GM12878 (cell line): ENCODE results near the gene APBB3. TPM values are rescaled to one million over a fixed set of nuclear protein-coding genes. Genes with fewer than 3 reads are reported as not detected.

Source experiments
- ATAC-seq: fragments of 200-7000 bp; cut with Tn5 transposase; 3 replicates; pipeline ENCODE4 v1.9.1; 2020; ENCODE audit warnings: mild to moderate bottlenecking, moderate library complexity
- BruUV-seq: library from RNA; stranded (reverse); fragments of 400-500 nt; replicated peaks from 2 replicates; lab custom pipeline; 2021; lab: Mats Ljungman, UMichigan
- CTCF ChIA-PET: fragments of 300-600 bp; sonication (Branson Sonifier 250); formaldehyde crosslinking; extraction: SDS; loops from one replicate; lab custom pipeline; 2021; ENCODE audit warnings: inconsistent platforms; lab: Yijun Ruan, JAX
- POLR2A ChIA-PET: fragments of 350-600 bp; formaldehyde crosslinking; extraction: SDS; loops from one replicate; lab custom pipeline; 2021; ENCODE audit warnings: inconsistent platforms; lab: Charles Lee
- RAD21 ChIA-PET: fragments of 300-600 bp; sonication (Branson Sonifier 250); formaldehyde crosslinking; loops from one replicate; lab custom pipeline; 2023; ENCODE audit warnings: antibody characterized with exemption; ENCODE audit not compliant: unreplicated experiment; lab: Charles Lee
- SMC1A ChIA-PET: fragments of 300-600 bp; sonication (Branson Sonifier 250); formaldehyde crosslinking; loops from one replicate; lab custom pipeline; 2023; ENCODE audit not compliant: unreplicated experiment, uncharacterized antibody; lab: Charles Lee
- DNase-seq: peaks from one replicate; pipeline ENCODE4 v3.0.0-alpha.2; 2011; ENCODE audit warnings: low read depth, low spot score
- FAIRE-seq: peaks from 3 replicates; lab custom pipeline; 2011; peaks lifted over from hg19 to GRCh38; lab: Jason Lieb, UNC
- H2AFZ ChIP-seq: 2 replicates; pipeline ENCODE4 v1.6.0; 2011; ENCODE audit warnings: low read depth, low read length, control low read depth; ENCODE audit not compliant: control insufficient read depth
- H3K27ac ChIP-seq: 2 replicates; pipeline ENCODE4 v1.5.1; 2011; ENCODE audit warnings: control low read depth; ENCODE audit not compliant: control insufficient read depth, insufficient read depth
- H3K27me3 ChIP-seq, 2 experiments: replicated peaks in 1 of 2; 2 replicates each; pipeline versions ENCODE4 v1.6.0 to v1.6.1; 2011; ENCODE audit warnings: low read length in 1 of 2; ENCODE audit not compliant: control insufficient read depth in 2 of 2, insufficient read depth in 2 of 2
- H3K36me3 ChIP-seq, 2 experiments: 2 replicates each; pipeline ENCODE4 v1.5.1; 2011; ENCODE audit warnings: low read length in 1 of 2; ENCODE audit not compliant: control insufficient read depth in 2 of 2, insufficient read depth in 2 of 2
- H3K4me1 ChIP-seq: 2 replicates; pipeline ENCODE4 v1.6.1; 2011; ENCODE audit warnings: mild to moderate bottlenecking, low read length, moderate library complexity, mixed read lengths; ENCODE audit not compliant: control insufficient read depth, insufficient read depth
- H3K4me2 ChIP-seq: 2 replicates; pipeline ENCODE4 v1.6.0; 2011; ENCODE audit warnings: control low read depth; ENCODE audit not compliant: control insufficient read depth, insufficient read depth
- H3K4me3 ChIP-seq: fragments of 200-600 bp; sonication (generic); 2 replicates; pipeline ENCODE4 v1.5.1; 2016
- H3K79me2 ChIP-seq: 2 replicates; pipeline ENCODE4 v1.6.0; 2011; ENCODE audit warnings: low read length; ENCODE audit not compliant: control insufficient read depth, insufficient read depth
- H3K9ac ChIP-seq: 2 replicates; pipeline ENCODE4 v1.8.0; 2011; ENCODE audit warnings: low read length, control low read depth, mixed read lengths; ENCODE audit not compliant: control insufficient read depth, insufficient read depth
- H3K9me3 ChIP-seq: replicated peaks from 3 replicates; pipeline ENCODE4 v1.5.1; 2011; ENCODE audit warnings: mild to moderate bottlenecking, low read length; ENCODE audit not compliant: control insufficient read depth, insufficient read depth
- H4K20me1 ChIP-seq: 2 replicates; pipeline ENCODE4 v1.6.0; 2011; ENCODE audit not compliant: control insufficient read depth, insufficient read depth
- ATF7 ChIP-seq: fragments of 450-650 bp; IDR thresholded peaks from 2 replicates; pipeline ENCODE4 v1.6.1; 2016; ENCODE audit warnings: low read depth, mild to moderate bottlenecking
- BACH1 ChIP-seq: fragments of 450-650 bp; IDR thresholded peaks from 2 replicates; pipeline ENCODE4 v1.6.1; 2017; ENCODE audit warnings: mild to moderate bottlenecking, borderline replicate concordance
- BHLHE40 ChIP-seq, 2 experiments: fragments of 450-650 bp in 1 of 2; IDR thresholded peaks; 2 replicates each; pipeline ENCODE4 v1.6.1; 2011 to 2017; ENCODE audit warnings: low read depth in 2 of 2, borderline replicate concordance in 1 of 2, improper control_type of control experiment in 1 of 2, low read length in 1 of 2, mild to moderate bottlenecking in 1 of 2
- CBX3 ChIP-seq: fragments of 200-600 bp; sonication (generic); IDR thresholded peaks from 2 replicates; pipeline ENCODE4 v1.6.1; 2016; ENCODE audit warnings: low read depth, borderline replicate concordance
- CHD2 ChIP-seq: IDR thresholded peaks from 2 replicates; pipeline ENCODE4 v1.6.1; 2011; ENCODE audit warnings: low read depth, low read length, improper control_type of control experiment, borderline replicate concordance
- FOS ChIP-seq: IDR thresholded peaks from 3 replicates; pipeline ENCODE4 v1.6.1; 2011; ENCODE audit warnings: borderline replicate concordance; ENCODE audit not compliant: insufficient read length; ENCODE audit errors: extremely low read depth
- MTA2 ChIP-seq: fragments of 450-650 bp; IDR thresholded peaks from 2 replicates; pipeline ENCODE4 v1.6.1; 2016; ENCODE audit warnings: low read depth, mild to moderate bottlenecking, moderate library complexity
- MXI1 ChIP-seq: fragments of 150-350 bp; IDR thresholded peaks from 2 replicates; pipeline ENCODE4 v1.6.1; 2011; ENCODE audit warnings: low read depth, mild to moderate bottlenecking, inconsistent platforms, low read length, improper control_type of control experiment
- NBN ChIP-seq: fragments of 450-650 bp; IDR thresholded peaks from 2 replicates; pipeline ENCODE4 v1.6.1; 2016
- NFIC ChIP-seq: IDR thresholded peaks from 2 replicates; pipeline ENCODE4 v1.6.1; 2012; ENCODE audit warnings: low read depth, mild to moderate bottlenecking, inconsistent platforms, low read length, moderate library complexity
- NR2C1 ChIP-seq: fragments of 450-650 bp; IDR thresholded peaks from 2 replicates; pipeline ENCODE4 v1.6.1; 2017; ENCODE audit warnings: antibody characterized with exemption, mild to moderate bottlenecking, moderate library complexity
- NR2C2 ChIP-seq: IDR thresholded peaks from 2 replicates; pipeline ENCODE4 v1.6.1; 2011; ENCODE audit warnings: borderline replicate concordance, low read depth; ENCODE audit not compliant: control insufficient read depth, insufficient read length
- PAX8 ChIP-seq: fragments of 450-650 bp; IDR thresholded peaks from 2 replicates; pipeline ENCODE4 v1.6.1; 2017; ENCODE audit warnings: mild to moderate bottlenecking, moderate library complexity
- RB1 ChIP-seq: fragments of 450-650 bp; formaldehyde crosslinking; IDR thresholded peaks from 2 replicates; pipeline ENCODE4 v1.6.1; 2017; ENCODE audit warnings: mild to moderate bottlenecking, borderline replicate concordance
- SMARCA5 ChIP-seq: fragments of 450-650 bp; IDR thresholded peaks from 2 replicates; pipeline ENCODE4 v1.6.1; 2017; ENCODE audit warnings: mild to moderate bottlenecking
- SRF ChIP-seq, 2 experiments: IDR thresholded peaks; 2 replicates each; pipeline ENCODE4 v1.6.1; 2011; ENCODE audit warnings: low read depth in 2 of 2, low read length in 2 of 2, mild to moderate bottlenecking in 1 of 2, moderate library complexity in 1 of 2
- SUZ12 ChIP-seq: fragments of 200-600 bp; sonication (generic); IDR thresholded peaks from one replicate; pipeline ENCODE4 v1.6.1; 2018; ENCODE audit warnings: antibody characterized with exemption, mild to moderate bottlenecking; ENCODE audit not compliant: unreplicated experiment
- WGBS: methylation state at CpG from one replicate; pipeline ENCODE4 v1.1.6; 2016; ENCODE audit warnings: low lambda C conversion rate; ENCODE audit not compliant: insufficient replicate concordance, insufficient coverage; ENCODE audit errors: missing lambda C conversion rate; 5-methylcytosine and 5-hydroxymethylcytosine counted together
- in situ Hi-C: fragments of 300-500 bp; cut with MboI; formaldehyde crosslinking; loops from 9 replicates; pipeline ENCODE4 v1.14.3; 2018; ENCODE audit warnings: mixed read lengths
- intact Hi-C: fragments of 100-400 bp; cut with micrococcal nuclease; formaldehyde crosslinking; loops from one replicate; pipeline ENCODE4 v1.14.2; 2022; ENCODE audit not compliant: unreplicated experiment
- polyA plus RNA-seq, 11 experiments: library from polyadenylated mRNA; depleted of rRNA in 4 of 11; unstranded in 6 of 11; stranded (reverse) in 5 of 11; fragments of >200 nt; fragmentation: Nextera tagmentation in 4 of 11; fragmentation: Illumina TruSeq in 1 of 11; extraction: Ambion mirVana in 4 of 11; extraction: Trizol in 1 of 11; gene quantifications; 1 replicate in 1 of 11; 2 replicates in 10 of 11; pipeline versions ENCODE4 v1.2.1 to v1.2.3, GENCODE V29; 2011 to 2016; ENCODE audit warnings: inconsistent platforms in 2 of 11, missing spikeins in 2 of 11, low read depth in 1 of 11
- total RNA-seq, 4 experiments: library from RNA; depleted of rRNA in 3 of 4; stranded (reverse); fragments of >200 nt in 3 of 4; fragmentation: Illumina TruSeq in 1 of 4; extraction: Trizol in 1 of 4; gene quantifications; 2 replicates each; pipeline versions ENCODE4 v1.2.1 to v1.2.3, GENCODE V29; 2013 to 2021
- TF ChIP-seq, protein P1 (sequence below): fragments of 450-650 bp; conservative IDR thresholded peaks from 2 replicates; pipeline ENCODE4 v1.6.1; 2017; ENCODE audit warnings: mild to moderate bottlenecking, moderate library complexity
- TF ChIP-seq, protein P2 (sequence below): fragments of 150-350 bp; IDR thresholded peaks from 2 replicates; pipeline ENCODE4 v1.6.1; 2014; ENCODE audit warnings: mild to moderate bottlenecking, low read depth, low read length
- TF ChIP-seq, protein P3 (sequence below): IDR thresholded peaks from 2 replicates; pipeline ENCODE4 v1.6.1; 2011; ENCODE audit warnings: low read depth, low read length, improper control_type of control experiment, borderline replicate concordance

Gene APBB3
- total and polyA plus RNA-seq, 10 of the 15 experiments (the other 5 are each of a cell fraction or from before 2014, with no cell fraction given) = 0.35 to 33.3 (median 14.3) TPM

DNA sequence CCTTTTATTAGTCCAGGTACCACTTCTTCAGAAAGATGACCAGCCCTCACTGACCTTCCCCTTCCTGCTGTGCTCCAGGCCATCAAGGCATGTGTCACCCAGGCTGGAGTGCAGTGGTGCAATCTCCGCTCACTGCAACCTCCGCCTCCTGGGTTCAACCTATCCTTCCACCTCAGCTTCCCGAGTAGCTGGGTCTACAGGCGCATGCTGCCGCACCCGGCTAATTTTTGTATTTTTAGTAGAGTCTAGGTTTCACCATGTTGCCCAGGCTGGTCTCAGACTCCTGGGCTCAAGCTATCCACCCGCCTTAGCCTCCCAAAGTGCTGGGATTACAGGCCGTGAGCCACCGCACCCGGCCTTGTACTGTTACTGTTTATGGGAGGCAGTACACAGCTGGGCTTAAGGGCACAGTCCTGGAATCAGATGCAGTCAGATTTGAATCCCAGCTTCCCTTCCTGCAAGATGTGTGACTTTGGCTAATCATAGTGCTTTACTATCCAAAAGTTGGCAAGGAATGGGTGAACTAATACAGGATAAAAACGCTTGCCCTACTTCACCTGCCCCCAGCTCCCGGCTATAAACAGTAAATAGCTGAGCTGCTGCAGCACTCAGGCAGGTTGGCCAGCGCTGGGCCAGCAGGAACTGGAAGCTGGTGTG lies 17.4 kb downstream of the APBB3 start (continued):
- TF ChIP-seq, protein P1, sequence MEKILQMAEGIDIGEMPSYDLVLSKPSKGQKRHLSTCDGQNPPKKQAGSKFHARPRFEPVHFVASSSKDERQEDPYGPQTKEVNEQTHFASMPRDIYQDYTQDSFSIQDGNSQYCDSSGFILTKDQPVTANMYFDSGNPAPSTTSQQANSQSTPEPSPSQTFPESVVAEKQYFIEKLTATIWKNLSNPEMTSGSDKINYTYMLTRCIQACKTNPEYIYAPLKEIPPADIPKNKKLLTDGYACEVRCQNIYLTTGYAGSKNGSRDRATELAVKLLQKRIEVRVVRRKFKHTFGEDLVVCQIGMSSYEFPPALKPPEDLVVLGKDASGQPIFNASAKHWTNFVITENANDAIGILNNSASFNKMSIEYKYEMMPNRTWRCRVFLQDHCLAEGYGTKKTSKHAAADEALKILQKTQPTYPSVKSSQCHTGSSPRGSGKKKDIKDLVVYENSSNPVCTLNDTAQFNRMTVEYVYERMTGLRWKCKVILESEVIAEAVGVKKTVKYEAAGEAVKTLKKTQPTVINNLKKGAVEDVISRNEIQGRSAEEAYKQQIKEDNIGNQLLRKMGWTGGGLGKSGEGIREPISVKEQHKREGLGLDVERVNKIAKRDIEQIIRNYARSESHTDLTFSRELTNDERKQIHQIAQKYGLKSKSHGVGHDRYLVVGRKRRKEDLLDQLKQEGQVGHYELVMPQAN = no peak
- TF ChIP-seq CHD2 (no peak), MXI1 (no peak)

DNA sequence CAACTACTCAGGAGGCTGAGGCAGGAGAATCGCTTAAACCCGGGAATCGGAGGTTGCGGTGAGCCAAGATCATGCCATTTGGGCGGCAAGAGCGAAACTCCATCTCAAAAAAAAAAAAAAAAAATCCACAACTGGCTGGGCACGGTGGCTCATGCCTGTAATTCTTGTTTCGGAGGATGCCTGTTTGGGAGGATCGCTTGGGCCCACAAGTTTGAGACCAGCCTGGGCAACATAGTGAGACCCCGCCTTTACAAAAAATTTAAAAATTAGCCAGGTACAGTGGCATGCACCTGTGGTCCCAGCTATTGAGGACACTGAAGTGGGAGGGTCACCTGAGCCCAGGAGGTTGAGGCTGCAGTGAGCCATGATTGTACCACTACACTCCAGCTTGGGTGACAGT lies 18.8 kb downstream of the APBB3 start:
- no peaks in the 10 kb centered on the region for H3K27me3 ChIP-seq
- H2AFZ ChIP-seq = no peak overlapping the region
- ChIA-PET SMC1A (no interaction called here), CTCF (interaction anchor here (0.6 to 1.5 kb wide), 2 partner anchors 179 to 199 kb away, joined by 3 read pairs; no protein-coding TSS in a partner anchor), POLR2A (interaction anchor here (0.6 to 0.7 kb wide), 3 partner anchors 67 to 154 kb away, joined by 3 to 4 read pairs (median 4); partner anchors contain the start of gene ZMAT2), RAD21 (interaction anchor here (1.4 kb wide), 1 partner anchor 18 kb away, joined by 4 read pairs; no protein-coding TSS in a partner anchor)
- no TSS peak for BruUV-seq
- no peak overlapping the region for H3K9ac ChIP-seq
- in situ Hi-C loops = no loop called here
- no peaks in the 10 kb centered on the region for H4K20me1 ChIP-seq
- no peak overlapping the region for H3K4me2 ChIP-seq
- DNase-seq (no peak), FAIRE-seq (no peak), ATAC-seq (no peak)
- H3K36me3 ChIP-seq = peaks cover 14 to 21% of the 10 kb centered on the region in 2 experiments
- 100% methylated on average over 10 of the region's 10 CpGs for WGBS
- H3K4me3 ChIP-seq = no peak overlapping the region
- peaks cover 2% of the 10 kb centered on the region; the same call in 1 of the 2 replicates for H3K79me2 ChIP-seq
- no peaks in the 10 kb centered on the region for H3K9me3 ChIP-seq
- intact Hi-C loops = no loop called here
- H3K4me1 ChIP-seq = peaks cover 19% of the 10 kb centered on the region
- no peak overlapping the region for H3K27ac ChIP-seq
- TF ChIP-seq, protein P2, sequence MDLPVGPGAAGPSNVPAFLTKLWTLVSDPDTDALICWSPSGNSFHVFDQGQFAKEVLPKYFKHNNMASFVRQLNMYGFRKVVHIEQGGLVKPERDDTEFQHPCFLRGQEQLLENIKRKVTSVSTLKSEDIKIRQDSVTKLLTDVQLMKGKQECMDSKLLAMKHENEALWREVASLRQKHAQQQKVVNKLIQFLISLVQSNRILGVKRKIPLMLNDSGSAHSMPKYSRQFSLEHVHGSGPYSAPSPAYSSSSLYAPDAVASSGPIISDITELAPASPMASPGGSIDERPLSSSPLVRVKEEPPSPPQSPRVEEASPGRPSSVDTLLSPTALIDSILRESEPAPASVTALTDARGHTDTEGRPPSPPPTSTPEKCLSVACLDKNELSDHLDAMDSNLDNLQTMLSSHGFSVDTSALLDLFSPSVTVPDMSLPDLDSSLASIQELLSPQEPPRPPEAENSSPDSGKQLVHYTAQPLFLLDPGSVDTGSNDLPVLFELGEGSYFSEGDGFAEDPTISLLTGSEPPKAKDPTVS = no peak
- TF ChIP-seq NFIC (no peak), FOS (no peak), BHLHE40 (IDR thresholded peaks at IDR 0.05; ENCODE audit: borderline replicate concordance in 1 of 2, low read depth in 2 of 2, low read length in 1 of 2) (no peak), SUZ12 (no peak), NR2C1 (no peak), NR2C2 (no peak), PAX8 (no peak), MTA2 (no peak), ATF7 (no peak), CBX3 (no peak), SMARCA5 (no peak), SRF (IDR thresholded peaks at IDR 0.05; ENCODE audit: low read depth in 2 of 2, low read length in 2 of 2) (no peak), BACH1 (no peak), NBN (no peak), RB1 (no peak)
- TF ChIP-seq, protein P3, sequence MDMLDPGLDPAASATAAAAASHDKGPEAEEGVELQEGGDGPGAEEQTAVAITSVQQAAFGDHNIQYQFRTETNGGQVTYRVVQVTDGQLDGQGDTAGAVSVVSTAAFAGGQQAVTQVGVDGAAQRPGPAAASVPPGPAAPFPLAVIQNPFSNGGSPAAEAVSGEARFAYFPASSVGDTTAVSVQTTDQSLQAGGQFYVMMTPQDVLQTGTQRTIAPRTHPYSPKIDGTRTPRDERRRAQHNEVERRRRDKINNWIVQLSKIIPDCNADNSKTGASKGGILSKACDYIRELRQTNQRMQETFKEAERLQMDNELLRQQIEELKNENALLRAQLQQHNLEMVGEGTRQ = no peak
